H1 (cell line): Measurements from ENCODE around the gene TMEM223. TPM values are rescaled to one million over a fixed set of nuclear protein-coding genes. Genes with fewer than 3 reads are reported as not detected.
A peak's percentile ranks its signal among the peaks of the same experiment; 100 is the strongest.

ENCODE experiments used
- BACH1 ChIP-seq: IDR thresholded peaks from 2 replicates; pipeline ENCODE4 v1.6.1; 2012; ENCODE audit warnings: low read length, improper control_type of control experiment
- BRCA1 ChIP-seq: IDR thresholded peaks from 2 replicates; pipeline ENCODE4 v1.6.1; 2012; ENCODE audit warnings: low read depth, low read length, improper control_type of control experiment
- CHD2 ChIP-seq: IDR thresholded peaks from 2 replicates; pipeline ENCODE4 v1.6.1; 2012; ENCODE audit warnings: low read length, improper control_type of control experiment
- CREB1 ChIP-seq: IDR thresholded peaks from 2 replicates; pipeline ENCODE4 v1.6.1; 2012; ENCODE audit warnings: inconsistent platforms
- CTCF ChIP-seq, 3 experiments: IDR thresholded peaks; 1 replicate in 2 of 3; 2 replicates in 1 of 3; pipeline versions ENCODE4 v1.5.1 to v1.6.1; 2011; ENCODE audit warnings: low read length in 3 of 3, mild to moderate bottlenecking in 3 of 3, inconsistent platforms in 2 of 3, low read depth in 1 of 3, moderate library complexity in 1 of 3; ENCODE audit not compliant: insufficient read depth in 1 of 3; ENCODE audit errors: control extremely low read depth in 1 of 3
- E2F6 ChIP-seq: IDR thresholded peaks from 2 replicates; pipeline ENCODE4 v1.6.1; 2012; ENCODE audit warnings: inconsistent platforms
- HDAC6 ChIP-seq: IDR thresholded peaks from one replicate; pipeline ENCODE4 v1.7.1; 2012; ENCODE audit warnings: low read depth, mild to moderate bottlenecking, inconsistent platforms, low read length, moderate library complexity
- JUN ChIP-seq: IDR thresholded peaks from 2 replicates; pipeline ENCODE4 v1.6.1; 2011; ENCODE audit warnings: low read depth, mild to moderate bottlenecking, improper control_type of control experiment, low read length
- NANOG ChIP-seq: IDR thresholded peaks from 2 replicates; pipeline ENCODE4 v1.6.1; 2011; ENCODE audit warnings: low read length, low read depth, mild to moderate bottlenecking, inconsistent platforms; ENCODE audit not compliant: insufficient read depth, poor library complexity, severe bottlenecking
- POLR2A ChIP-seq, 2 experiments: IDR thresholded peaks; 1 replicate in 1 of 2; 2 replicates in 1 of 2; pipeline ENCODE4 v1.6.1; 2011; ENCODE audit warnings: low read depth in 2 of 2, low read length in 2 of 2, mild to moderate bottlenecking in 2 of 2; ENCODE audit errors: control extremely low read depth in 1 of 2
- POLR2AphosphoS5 ChIP-seq: IDR thresholded peaks from 2 replicates; pipeline ENCODE4 v1.6.1; 2011; ENCODE audit warnings: low read depth, low read length
- RBBP5 ChIP-seq: IDR thresholded peaks from 2 replicates; pipeline ENCODE4 v1.7.1; 2012; ENCODE audit warnings: low read depth, mild to moderate bottlenecking, inconsistent platforms, low read length, moderate library complexity, borderline replicate concordance
- RNF2 ChIP-seq: fragments of 200-900, 300-1000 bp; sonication (generic); IDR thresholded peaks from 2 replicates; pipeline ENCODE4 v1.7.1; 2016; ENCODE audit warnings: borderline replicate concordance, low read depth, mild to moderate bottlenecking, antibody characterized with exemption, low read length; ENCODE audit not compliant: poor library complexity, severe bottlenecking; ENCODE audit errors: missing control alignments
- SIN3A ChIP-seq, 2 experiments: IDR thresholded peaks in 1 of 2; conservative IDR thresholded peaks in 1 of 2; 2 replicates each; pipeline ENCODE4 v1.6.1; 2011 to 2012; ENCODE audit warnings: low read length in 2 of 2, improper control_type of control experiment in 1 of 2, low read depth in 1 of 2, mild to moderate bottlenecking in 1 of 2
- SIRT6 ChIP-seq: IDR thresholded peaks from one replicate; pipeline ENCODE4 v1.7.1; 2012; ENCODE audit warnings: low read length, inconsistent platforms
- SIX5 ChIP-seq: IDR thresholded peaks from 2 replicates; pipeline ENCODE4 v1.6.1; 2011; ENCODE audit warnings: mild to moderate bottlenecking, low read depth, low read length
- SRF ChIP-seq: IDR thresholded peaks from 2 replicates; pipeline ENCODE4 v1.6.1; 2011; ENCODE audit warnings: mild to moderate bottlenecking, low read depth, low read length, moderate library complexity
- TAF1 ChIP-seq: IDR thresholded peaks from 2 replicates; pipeline ENCODE4 v1.6.1; 2011; ENCODE audit warnings: mild to moderate bottlenecking, low read depth, low read length
- TEAD4 ChIP-seq: IDR thresholded peaks from 2 replicates; pipeline ENCODE4 v1.6.1; 2012; ENCODE audit warnings: low read depth, low read length, inconsistent platforms, mixed read lengths
- USF2 ChIP-seq: IDR thresholded peaks from 2 replicates; pipeline ENCODE4 v1.6.1; 2011; ENCODE audit warnings: low read length, improper control_type of control experiment
- polyA plus RNA-seq, 7 experiments: library from polyadenylated mRNA; depleted of rRNA in 3 of 7; stranded (reverse) in 5 of 7; unstranded in 2 of 7; fragments of >200 nt in 5 of 7; fragments of 200-250 nt in 2 of 7; gene quantifications; 1 replicate in 5 of 7; 2 replicates in 1 of 7; 4 replicates in 1 of 7; pipeline versions ENCODE4 v1.2.1 to v1.2.3, GENCODE V29; 2011 to 2013; ENCODE audit warnings: missing spikeins in 2 of 7, mixed read lengths in 2 of 7
- total RNA-seq: library from RNA; stranded (reverse); fragmentation: NEBNext Ultra II Directional; extraction: Animal tissue kit (Norgen Biotek cat#: 25700); gene quantifications from 2 replicates; pipeline ENCODE4 v1.2.1, GENCODE V29; 2021

Gene TMEM223
- total and polyA plus RNA-seq, 2 of the 8 experiments (the other 6 are each of a cell fraction or from before 2014, with no cell fraction given) = 22.9 to 64.1 TPM

- TF ChIP-seq CTCF (IDR thresholded peaks at IDR 0.05; ENCODE audit: control extremely low read depth in 1 of 3, insufficient read depth in 1 of 3, low read depth in 1 of 3, low read length in 3 of 3) (no peak), BRCA1 (no peak), SIRT6 (no peak), SIN3A (conservative IDR thresholded peaks at IDR 0.05 in 1 of 2, IDR thresholded peaks at IDR 0.05 in 1 of 2; ENCODE audit: low read depth in 1 of 2, low read length in 2 of 2) (peak; percentile 45 to 57; a peak in 2 of 4 replicates), HDAC6 (no peak), CREB1 (no peak; the same call in 1 of the 2 replicates), POLR2A (IDR thresholded peaks at IDR 0.05; ENCODE audit: control extremely low read depth in 1 of 2, low read depth in 2 of 2, low read length in 2 of 2) (peak; percentile 78 to 95), TEAD4 (no peak), NANOG (no peak), BACH1 (peak; percentile 50; the same call in 1 of the 2 replicates), USF2 (peak; percentile 93), POLR2AphosphoS5 (peak; percentile 88), JUN (no peak), RBBP5 (peak; percentile 36; the same call in 1 of the 2 replicates), RNF2 (no peak), SIX5 (no peak), E2F6 (peak; percentile 93), TAF1 (peak; percentile 82), SRF (no peak), CHD2 (no peak)
These were observed 20.4 kb downstream of the TMEM223 start, which contains the start of gene TAF6L (continued) for GRCh38 chr11:62771144-62772021.
